ENCODE results near the gene CSF1. TPM values are rescaled to one million over a fixed set of nuclear protein-coding genes. Genes with fewer than 3 reads are reported as not detected.

The CSF1 gene
- total and polyA plus RNA-seq, 2 donors (not counting 1 experiment from before 2014, with no cell fraction given) = 28.6 to 48.9 TPM

DNA sequence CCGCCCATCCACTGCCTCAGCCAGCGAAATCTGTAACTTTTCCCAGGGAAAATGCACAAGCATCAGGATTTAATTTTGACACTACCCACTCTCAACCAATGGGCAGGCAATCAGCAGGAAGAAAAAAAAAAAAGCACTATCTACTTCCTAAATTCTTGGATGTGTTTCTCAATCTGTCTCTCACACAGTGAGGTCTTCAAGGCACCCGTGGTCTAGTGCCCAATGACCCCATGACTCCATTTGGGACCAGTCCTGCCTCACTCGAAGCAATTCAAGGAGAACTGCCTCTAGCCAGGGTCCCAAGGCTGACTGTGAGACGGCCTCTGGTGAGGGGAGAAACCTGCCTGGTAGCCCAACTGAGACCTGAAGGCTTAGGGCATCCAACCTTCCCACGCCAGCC lies 35.9 kb downstream of the CSF1 start:
- Histone ChIP-seq H2AFZ (ENCODE audit: low read length) (no peak overlapping the region), H3K9ac (ENCODE audit: insufficient read depth, low read length) (no peak overlapping the region), H3K4me3 (replicated peaks in 1 of 4; ENCODE audit: control extremely low read depth in 1 of 4, insufficient read depth in 1 of 4, low read depth in 3 of 4, low read length in 4 of 4) (no peak overlapping the region), H3K4me1 (ENCODE audit: control insufficient read depth, extremely low read depth, insufficient read depth, low read length) (no peaks in the 10 kb centered on the region), H3K79me2 (ENCODE audit: control insufficient read depth, insufficient read depth, low read length) (no peaks in the 10 kb centered on the region), H3K36me3 (ENCODE audit: control insufficient read depth, insufficient read depth, low read length) (no peaks in the 10 kb centered on the region), H3K27ac (ENCODE audit: insufficient read depth, low read length) (no peak overlapping the region), H3K9me3 (ENCODE audit: control insufficient read depth, insufficient read depth, low read depth, low read length) (no peaks in the 10 kb centered on the region), H3K4me2 (ENCODE audit: extremely low read depth, insufficient read depth, low read length) (no peak overlapping the region), H3K27me3 (ENCODE audit: control insufficient read depth, insufficient read depth, low read length) (no peaks in the 10 kb centered on the region), H4K20me1 (ENCODE audit: control insufficient read depth, extremely low read depth, insufficient read depth, low read length) (no peaks in the 10 kb centered on the region)
- DNase-seq (ENCODE audit: low read depth in 2 of 2) = no peak
- no peak for TF ChIP-seq EZH2 (IDR thresholded peaks at IDR 0.05; ENCODE audit: low read length, missing control alignments)
- TF ChIP-seq, protein P1, sequence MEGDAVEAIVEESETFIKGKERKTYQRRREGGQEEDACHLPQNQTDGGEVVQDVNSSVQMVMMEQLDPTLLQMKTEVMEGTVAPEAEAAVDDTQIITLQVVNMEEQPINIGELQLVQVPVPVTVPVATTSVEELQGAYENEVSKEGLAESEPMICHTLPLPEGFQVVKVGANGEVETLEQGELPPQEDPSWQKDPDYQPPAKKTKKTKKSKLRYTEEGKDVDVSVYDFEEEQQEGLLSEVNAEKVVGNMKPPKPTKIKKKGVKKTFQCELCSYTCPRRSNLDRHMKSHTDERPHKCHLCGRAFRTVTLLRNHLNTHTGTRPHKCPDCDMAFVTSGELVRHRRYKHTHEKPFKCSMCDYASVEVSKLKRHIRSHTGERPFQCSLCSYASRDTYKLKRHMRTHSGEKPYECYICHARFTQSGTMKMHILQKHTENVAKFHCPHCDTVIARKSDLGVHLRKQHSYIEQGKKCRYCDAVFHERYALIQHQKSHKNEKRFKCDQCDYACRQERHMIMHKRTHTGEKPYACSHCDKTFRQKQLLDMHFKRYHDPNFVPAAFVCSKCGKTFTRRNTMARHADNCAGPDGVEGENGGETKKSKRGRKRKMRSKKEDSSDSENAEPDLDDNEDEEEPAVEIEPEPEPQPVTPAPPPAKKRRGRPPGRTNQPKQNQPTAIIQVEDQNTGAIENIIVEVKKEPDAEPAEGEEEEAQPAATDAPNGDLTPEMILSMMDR (conservative IDR thresholded peaks at IDR 0.05 in 1 of 2, IDR thresholded peaks at IDR 0.05 in 1 of 2; ENCODE audit: low read depth in 1 of 2, low read length in 2 of 2) = no peak

DNA sequence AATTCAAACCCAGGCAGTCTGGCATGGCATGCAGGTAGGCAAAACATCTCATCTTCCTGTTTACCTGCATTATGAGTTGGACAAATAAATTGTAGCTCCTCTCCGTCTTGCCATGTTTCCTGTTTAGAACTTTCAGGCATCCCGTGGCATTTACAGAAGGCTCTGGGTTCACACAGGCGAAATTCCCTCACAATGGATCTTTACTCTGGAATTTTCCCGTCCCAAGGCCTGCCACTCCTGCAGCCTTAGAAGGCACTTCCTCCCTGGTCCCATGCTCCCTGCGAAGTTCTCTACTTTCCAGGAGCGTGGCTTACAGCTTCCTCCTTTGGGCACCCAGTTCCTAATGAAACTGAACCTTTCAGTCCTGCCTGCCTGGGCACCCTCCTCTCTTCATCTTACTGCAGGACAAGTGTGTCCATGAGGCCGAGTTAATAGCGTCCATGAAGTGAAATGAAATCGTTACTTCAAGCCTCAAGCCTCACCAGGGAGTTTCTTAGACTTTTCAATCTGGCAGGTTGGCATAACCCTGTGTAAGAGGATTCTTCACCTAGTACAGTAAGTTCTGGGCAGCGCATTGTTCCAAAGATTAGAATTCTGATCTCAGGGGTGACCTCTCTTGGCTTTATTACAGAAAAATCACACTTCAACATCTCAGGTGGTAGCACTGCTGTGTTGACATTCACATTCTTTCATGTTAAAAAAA lies 37.1 kb downstream of the CSF1 start:
- Histone ChIP-seq H4K20me1 (ENCODE audit: control insufficient read depth, extremely low read depth, insufficient read depth, low read length) (no peaks in the 10 kb centered on the region), H3K27me3 (ENCODE audit: control insufficient read depth, insufficient read depth, low read length) (no peaks in the 10 kb centered on the region), H3K9me3 (ENCODE audit: control insufficient read depth, insufficient read depth, low read depth, low read length) (no peaks in the 10 kb centered on the region), H3K4me2 (ENCODE audit: extremely low read depth, insufficient read depth, low read length) (no peak overlapping the region), H3K79me2 (ENCODE audit: control insufficient read depth, insufficient read depth, low read length) (no peaks in the 10 kb centered on the region), H2AFZ (ENCODE audit: low read length) (no peak overlapping the region), H3K4me1 (ENCODE audit: control insufficient read depth, extremely low read depth, insufficient read depth, low read length) (no peaks in the 10 kb centered on the region), H3K27ac (ENCODE audit: insufficient read depth, low read length) (no peak overlapping the region), H3K36me3 (ENCODE audit: control insufficient read depth, insufficient read depth, low read length) (no peaks in the 10 kb centered on the region), H3K4me3 (replicated peaks in 1 of 4; ENCODE audit: control extremely low read depth in 1 of 4, insufficient read depth in 1 of 4, low read depth in 3 of 4, low read length in 4 of 4) (no peak overlapping the region), H3K9ac (ENCODE audit: insufficient read depth, low read length) (no peak overlapping the region)
- TF ChIP-seq, protein P1 (conservative IDR thresholded peaks at IDR 0.05 in 1 of 2, IDR thresholded peaks at IDR 0.05 in 1 of 2; ENCODE audit: low read depth in 1 of 2, low read length in 2 of 2) = no peak
- TF ChIP-seq EZH2 (IDR thresholded peaks at IDR 0.05; ENCODE audit: low read length, missing control alignments) = no peak
- no peak for DNase-seq (ENCODE audit: low read depth in 2 of 2)

DNA sequence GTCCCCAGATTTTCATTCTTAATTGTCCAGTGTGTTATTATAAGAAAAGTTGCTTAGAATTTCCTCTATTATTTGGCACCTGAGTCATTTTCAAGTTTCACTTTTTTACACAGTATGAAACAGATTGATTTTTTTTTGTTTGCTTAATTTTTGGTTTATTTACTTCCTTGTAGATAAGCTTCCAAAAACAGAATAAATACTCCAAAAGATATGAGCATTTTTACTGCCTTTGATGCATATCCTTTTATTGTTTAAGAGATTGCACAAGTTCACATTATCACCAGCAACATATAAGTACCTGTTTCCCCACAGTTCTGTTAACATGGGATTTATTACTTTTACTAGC lies 37.6 kb downstream of the CSF1 start:
- Histone ChIP-seq H3K27me3 (ENCODE audit: control insufficient read depth, insufficient read depth, low read length) (no peaks in the 10 kb centered on the region), H3K79me2 (ENCODE audit: control insufficient read depth, insufficient read depth, low read length) (no peaks in the 10 kb centered on the region), H3K27ac (ENCODE audit: insufficient read depth, low read length) (no peak overlapping the region), H4K20me1 (ENCODE audit: control insufficient read depth, extremely low read depth, insufficient read depth, low read length) (no peaks in the 10 kb centered on the region), H3K4me1 (ENCODE audit: control insufficient read depth, extremely low read depth, insufficient read depth, low read length) (no peaks in the 10 kb centered on the region), H3K4me2 (ENCODE audit: extremely low read depth, insufficient read depth, low read length) (no peak overlapping the region), H3K4me3 (replicated peaks in 1 of 4; ENCODE audit: control extremely low read depth in 1 of 4, insufficient read depth in 1 of 4, low read depth in 3 of 4, low read length in 4 of 4) (no peak overlapping the region), H3K9ac (ENCODE audit: insufficient read depth, low read length) (no peak overlapping the region), H3K9me3 (ENCODE audit: control insufficient read depth, insufficient read depth, low read depth, low read length) (no peaks in the 10 kb centered on the region), H3K36me3 (ENCODE audit: control insufficient read depth, insufficient read depth, low read length) (no peaks in the 10 kb centered on the region), H2AFZ (ENCODE audit: low read length) (no peak overlapping the region)
- DNase-seq (ENCODE audit: low read depth in 2 of 2) = no peak
- TF ChIP-seq EZH2 (IDR thresholded peaks at IDR 0.05; ENCODE audit: low read length, missing control alignments) = no peak
- TF ChIP-seq, protein P1 (conservative IDR thresholded peaks at IDR 0.05 in 1 of 2, IDR thresholded peaks at IDR 0.05 in 1 of 2; ENCODE audit: low read depth in 1 of 2, low read length in 2 of 2) = no peak
